Caco-2 (cell line): Measurements from ENCODE around the gene KRT5. TPM values are rescaled to one million over a fixed set of nuclear protein-coding genes. Genes with fewer than 3 reads are reported as not detected.

Experiments
- BruUV-seq: library from RNA; stranded (reverse); fragments of 400-500 nt; replicated peaks from 2 replicates; lab custom pipeline; 2021; lab: Mats Ljungman, UMichigan
- CTCF ChIA-PET: fragments of 300-600 bp; sonication (Branson Sonifier 250); formaldehyde crosslinking; loops from one replicate; lab custom pipeline; 2022; ENCODE audit warnings: antibody characterized with exemption; lab: Charles Lee
- POLR2A ChIA-PET: fragments of 300-600 bp; sonication (Branson Sonifier 250); formaldehyde crosslinking; loops from one replicate; lab custom pipeline; 2022; ENCODE audit warnings: antibody characterized with exemption; lab: Charles Lee
- DNase-seq, 2 experiments: peaks; one replicate each; pipeline versions ENCODE4 v3.0.0 to v3.0.0-alpha.2; 2020 to 2022
- H3K27me3 ChIP-seq: replicated peaks from 2 replicates; pipeline ENCODE4 v1.6.0; 2011; ENCODE audit warnings: low read length; ENCODE audit not compliant: control insufficient read depth, insufficient read depth
- H3K36me3 ChIP-seq: 2 replicates; pipeline ENCODE4 v1.5.1; 2011; ENCODE audit warnings: low read length; ENCODE audit not compliant: control insufficient read depth, insufficient read depth
- H3K4me1 ChIP-seq: fragments of 250-450 bp; sonication (Bioruptor Pico); 2 replicates; pipeline ENCODE4 v1.5.1; 2020; ENCODE audit warnings: mild to moderate bottlenecking
- H3K4me3 ChIP-seq: 2 replicates; pipeline ENCODE4 v1.5.1; 2011; ENCODE audit warnings: low read depth, mild to moderate bottlenecking, control low read depth, low read length
- H3K9me3 ChIP-seq: fragments of 250-450 bp; sonication (Bioruptor Pico); 2 replicates; pipeline ENCODE4 v1.5.1; 2020; ENCODE audit warnings: mild to moderate bottlenecking, moderate library complexity
- H3K27ac Mint-ChIP-seq: one replicate; pipeline ENCODE4 v1.8.0; 2022; ENCODE audit warnings: mixed read lengths; ENCODE audit not compliant: unreplicated experiment
- H3K27me3 Mint-ChIP-seq: one replicate; pipeline ENCODE4 v1.8.0; 2022; ENCODE audit warnings: mixed read lengths; ENCODE audit not compliant: insufficient read depth, unreplicated experiment
- H3K36me3 Mint-ChIP-seq: one replicate; pipeline ENCODE4 v1.8.0; 2022; ENCODE audit warnings: mild to moderate bottlenecking, mixed read lengths; ENCODE audit not compliant: insufficient read depth, unreplicated experiment
- H3K4me1 Mint-ChIP-seq: one replicate; pipeline ENCODE4 v1.8.0; 2022; ENCODE audit warnings: low read depth, mixed read lengths; ENCODE audit not compliant: unreplicated experiment
- H3K4me3 Mint-ChIP-seq: one replicate; pipeline ENCODE4 v1.8.0; 2022; ENCODE audit warnings: mild to moderate bottlenecking, moderate library complexity, mixed read lengths; ENCODE audit not compliant: unreplicated experiment
- H3K9me3 Mint-ChIP-seq: one replicate; pipeline ENCODE4 v1.8.0; 2022; ENCODE audit warnings: mixed read lengths; ENCODE audit not compliant: unreplicated experiment
- CTCF ChIP-seq, 2 experiments: fragments of 200-600 bp in 1 of 2; IDR thresholded peaks; 1 replicate in 1 of 2; 2 replicates in 1 of 2; pipeline versions ENCODE4 v1.5.1 to v1.8.0; 2011 to 2022; ENCODE audit warnings: antibody characterized with exemption in 1 of 2, control low read depth in 1 of 2, inconsistent platforms in 1 of 2, low read depth in 1 of 2, low read length in 1 of 2, mild to moderate bottlenecking in 1 of 2, moderate library complexity in 1 of 2; ENCODE audit not compliant: insufficient read depth in 1 of 2, severe bottlenecking in 1 of 2, unreplicated experiment in 1 of 2
- intact Hi-C: fragments of 100-400 bp; cut with micrococcal nuclease; formaldehyde crosslinking; loops from one replicate; pipeline ENCODE4 v1.10.0; 2022; ENCODE audit not compliant: unreplicated experiment
- total RNA-seq: library from RNA; stranded (reverse); gene quantifications from 2 replicates; pipeline ENCODE4 v1.2.3, GENCODE V29; 2022

KRT5 gene
- total RNA-seq, 1 experiment from 2014 or later: 0.50 TPM

GRCh38 chr12:52517888-52518287 lies 2.3 kb downstream of the KRT5 start:
- Mint-ChIP-seq H3K4me3 (no peak overlapping the region), H3K27me3 (no peaks in the 10 kb centered on the region), H3K4me1 (no peaks in the 10 kb centered on the region), H3K9me3 (no peaks in the 10 kb centered on the region), H3K27ac (no peak overlapping the region), H3K36me3 (no peaks in the 10 kb centered on the region)
- ChIA-PET POLR2A (no interaction called here), CTCF (no interaction called here)
- intact Hi-C loops: no loop called here
- DNase-seq: no peak
- H3K27me3 ChIP-seq: no peaks in the 10 kb centered on the region
- TF ChIP-seq CTCF (IDR thresholded peaks at IDR 0.05; ENCODE audit: insufficient read depth in 1 of 2, low read depth in 1 of 2, low read length in 1 of 2, severe bottlenecking in 1 of 2, unreplicated experiment in 1 of 2): no peak
- H3K9me3 ChIP-seq: no peaks in the 10 kb centered on the region
- no peaks in the 10 kb centered on the region for H3K36me3 ChIP-seq
- no TSS peak for BruUV-seq
- H3K4me3 ChIP-seq: no peak overlapping the region
- H3K4me1 ChIP-seq: peaks cover 16% of the 10 kb centered on the region

GRCh38 chr12:52517005-52517835 lies 3.0 kb downstream of the KRT5 start:
- Mint-ChIP-seq H3K4me1 (no peaks in the 10 kb centered on the region), H3K9me3 (no peaks in the 10 kb centered on the region), H3K27me3 (no peaks in the 10 kb centered on the region), H3K4me3 (no peak overlapping the region), H3K27ac (peak overlapping the region; percentile 40), H3K36me3 (no peaks in the 10 kb centered on the region)
- intact Hi-C loops: no loop called here
- no peak for TF ChIP-seq CTCF (IDR thresholded peaks at IDR 0.05; ENCODE audit: insufficient read depth in 1 of 2, low read depth in 1 of 2, low read length in 1 of 2, severe bottlenecking in 1 of 2, unreplicated experiment in 1 of 2)
- H3K27me3 ChIP-seq: no peaks in the 10 kb centered on the region
- DNase-seq: no peak
- no TSS peak for BruUV-seq
- H3K9me3 ChIP-seq: no peaks in the 10 kb centered on the region
- CTCF ChIA-PET: no interaction called here
- H3K4me3 ChIP-seq: no peak overlapping the region
- POLR2A ChIA-PET: no interaction called here
- H3K36me3 ChIP-seq: no peaks in the 10 kb centered on the region
- peaks cover 11% of the 10 kb centered on the region for H3K4me1 ChIP-seq

GRCh38 chr12:52515927-52516831 lies 4.0 kb downstream of the KRT5 start:
- Mint-ChIP-seq H3K4me3 (no peak overlapping the region), H3K27me3 (no peaks in the 10 kb centered on the region), H3K36me3 (no peaks in the 10 kb centered on the region), H3K4me1 (no peaks in the 10 kb centered on the region), H3K27ac (no peak overlapping the region), H3K9me3 (peaks cover 7% of the 10 kb centered on the region)
- Histone ChIP-seq H3K36me3 (no peaks in the 10 kb centered on the region), H3K4me1 (peaks cover 5% of the 10 kb centered on the region), H3K27me3 (no peaks in the 10 kb centered on the region), H3K9me3 (no peaks in the 10 kb centered on the region), H3K4me3 (no peak overlapping the region)
- no peak for DNase-seq
- POLR2A ChIA-PET: no interaction called here
- BruUV-seq: no TSS peak
- no peak for TF ChIP-seq CTCF (IDR thresholded peaks at IDR 0.05; ENCODE audit: insufficient read depth in 1 of 2, low read depth in 1 of 2, low read length in 1 of 2, severe bottlenecking in 1 of 2, unreplicated experiment in 1 of 2)
- CTCF ChIA-PET: no interaction called here
- intact Hi-C loops: no loop called here
